GM13976 (cell line): Measurements from ENCODE around the gene GLIS1.

Experiments used
- DNase-seq: peaks from one replicate; pipeline ENCODE4 v3.0.0; 2012; ENCODE audit warnings: low spot score
- CTCF ChIP-seq: IDR thresholded peaks from 2 replicates; pipeline ENCODE4 v1.5.1; 2012; ENCODE audit warnings: borderline replicate concordance, mild to moderate bottlenecking; ENCODE audit not compliant: insufficient read depth; ENCODE audit errors: extremely low read depth, missing control alignments, control extremely low read depth
- in situ Hi-C: fragments of 300-500 bp; cut with MboI; formaldehyde crosslinking; loops from one replicate; pipeline ENCODE4 v1.12.0; 2022; ENCODE audit warnings: low sequenced_read_pairs, mixed read lengths, inconsistent platforms; ENCODE audit not compliant: unreplicated experiment

Gene GLIS1

GRCh38 chr1:53460666-53461322, 278.2 kb downstream of the GLIS1 start:
- DNase-seq = peak; percentile 17
- no peak for TF ChIP-seq CTCF
- in situ Hi-C loops = no loop called here

DNA sequence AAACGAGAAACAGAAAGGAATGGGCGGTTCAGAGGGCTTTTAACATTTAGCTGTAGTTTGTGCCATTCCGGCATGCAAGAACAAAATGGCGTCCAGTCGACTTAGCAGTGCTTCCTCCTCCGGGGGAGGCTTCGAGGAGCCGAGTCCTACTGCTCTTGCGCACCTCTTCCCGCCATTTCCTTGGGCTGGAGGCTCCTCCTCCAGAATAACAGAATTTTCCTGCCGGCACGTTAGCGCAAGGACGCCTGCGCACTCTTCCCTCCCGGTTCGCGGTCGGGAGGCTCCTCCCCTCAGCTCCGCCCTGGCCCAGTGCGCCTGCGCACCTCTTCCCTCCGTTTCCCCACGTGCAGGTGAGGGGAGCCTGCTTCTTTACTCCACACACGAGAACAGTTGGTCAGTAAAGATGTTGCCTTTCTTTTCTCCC, 278.7 kb downstream of the GLIS1 start:
- TF ChIP-seq CTCF = no peak
- in situ Hi-C loops = no loop called here
- no peak for DNase-seq

DNA sequence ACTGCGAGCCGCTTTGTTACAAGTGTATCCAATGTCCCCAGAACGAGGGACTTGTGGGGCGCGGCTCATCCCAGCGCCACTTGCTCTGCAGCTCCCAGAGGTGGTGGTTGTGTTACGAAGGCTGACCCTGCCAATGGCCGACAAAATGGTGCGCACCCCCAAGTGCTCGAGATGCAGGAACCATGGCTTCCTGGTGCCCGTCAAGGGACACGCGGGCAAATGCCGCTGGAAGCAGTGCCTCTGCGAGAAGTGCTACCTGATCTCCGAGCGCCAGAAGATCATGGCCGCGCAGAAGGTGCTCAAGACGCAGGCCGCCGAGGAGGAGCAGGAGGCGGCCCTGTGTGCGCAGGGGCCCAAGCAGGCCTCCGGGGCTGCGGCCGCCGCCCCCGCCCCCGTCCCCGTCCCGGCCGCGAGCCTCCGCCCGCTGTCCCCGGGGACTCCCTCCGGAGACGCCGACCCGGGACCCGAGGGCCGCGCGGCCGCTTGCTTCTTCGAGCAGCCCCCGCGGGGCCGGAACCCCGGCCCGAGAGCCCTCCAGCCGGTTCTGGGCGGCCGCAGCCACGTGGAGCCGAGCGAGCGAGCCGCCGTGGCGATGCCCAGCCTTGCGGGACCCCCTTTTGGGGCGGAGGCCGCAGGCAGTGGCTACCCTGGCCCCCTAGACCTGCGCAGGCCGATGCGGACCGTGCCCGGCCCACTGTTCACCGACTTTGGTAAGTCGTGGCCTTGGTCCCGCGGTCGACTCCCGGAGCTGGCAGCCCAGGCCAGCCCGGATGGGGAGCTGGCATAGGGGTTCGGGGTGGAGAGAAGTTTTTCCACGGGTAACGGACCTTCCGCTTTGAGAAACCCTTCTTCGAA, 279.4 kb downstream of the GLIS1 start, which contains the start of gene DMRTB1:
Gene DMRTB1, plus strand, starts transcription at position 79 of the 855 bp plus-strand sequence. Its CDS starts 55 bp downstream, at position 134.
- TF ChIP-seq CTCF = no peak
- DNase-seq = no peak
- in situ Hi-C loops = no loop called here

- no peak for DNase-seq
- in situ Hi-C loops = no loop called here
- no peak for TF ChIP-seq CTCF
Measured at GRCh38 chr1:53458634-53459033, 280.3 kb downstream of the GLIS1 start.
